Gastrocnemius medialis (tissue), 4 donors: ENCODE data around the gene TBC1D8. TPM values are rescaled to one million over a fixed set of nuclear protein-coding genes. Genes with fewer than 3 reads are reported as not detected.

Experiments
- ATAC-seq, 2 donors: fragments of 150-250 bp; one replicate each; pipeline ENCODE4 v1.9.1; 2016
- DNase-seq, 2 donors: peaks; one replicate each; pipeline ENCODE4 v3.0.0-alpha.2; 2019
- H3K27ac ChIP-seq, 4 donors: fragments of 200-600 bp; sonication (generic); 1 replicate in 1 of 4; 2 replicates in 3 of 4; pipeline ENCODE4 v1.5.1; 2016 to 2018; ENCODE audit warnings: mild to moderate bottlenecking in 2 of 4, moderate library complexity in 1 of 4
- H3K27me3 ChIP-seq, 3 donors: fragments of 200-600 bp; sonication (generic) in 2 of 3; 1 replicate in 1 of 3; 2 replicates in 2 of 3; pipeline versions ENCODE4 v1.5.1 to v1.6.0; 2016 to 2019; ENCODE audit warnings: mild to moderate bottlenecking in 1 of 3, moderate library complexity in 1 of 3
- H3K36me3 ChIP-seq, 2 donors: fragments of 200-600 bp; sonication (generic) in 1 of 2; one replicate each; pipeline ENCODE4 v1.5.1; 2017 to 2018
- H3K4me1 ChIP-seq, 2 donors: fragments of 200-600 bp; sonication (generic) in 1 of 2; one replicate each; pipeline ENCODE4 v1.5.1; 2016 to 2017; ENCODE audit warnings: mild to moderate bottlenecking in 2 of 2
- H3K4me3 ChIP-seq, 4 donors: fragments of 200-600 bp; sonication (generic) in 3 of 4; 1 replicate in 1 of 4; 2 replicates in 3 of 4; pipeline ENCODE4 v1.5.1; 2016 to 2019; ENCODE audit warnings: mild to moderate bottlenecking in 2 of 4
- H3K9me3 ChIP-seq, 3 donors: fragments of 200-600 bp; sonication (generic) in 2 of 3; 1 replicate in 1 of 3; 2 replicates in 2 of 3; pipeline ENCODE4 v1.5.1; 2016 to 2019
- CTCF ChIP-seq, 5 experiments: fragments of 450-650 bp in 3 of 5; fragments of 200-600 bp in 2 of 5; sonication (generic) in 2 of 5; IDR thresholded peaks in 4 of 5; conservative IDR thresholded peaks in 1 of 5; 1 replicate in 4 of 5; 2 replicates in 1 of 5; pipeline ENCODE4 v1.5.1; 2016 to 2019; ENCODE audit warnings: antibody characterized with exemption in 5 of 5, mild to moderate bottlenecking in 3 of 5, moderate library complexity in 3 of 5
- POLR2A ChIP-seq, 2 donors: fragments of 450-650 bp; IDR thresholded peaks; one replicate each; pipeline ENCODE4 v1.6.1; 2017; ENCODE audit warnings: antibody characterized with exemption in 2 of 2, mild to moderate bottlenecking in 2 of 2, moderate library complexity in 2 of 2
- in situ Hi-C, 4 donors: fragments of 200-750 bp; cut with MboI; loops; one replicate each; pipeline versions ENCODE4 v1.15.0 to v1.8.0; 2017; ENCODE audit warnings: low sequenced_read_pairs in 4 of 4
- intact Hi-C: fragments of 100-400 bp; cut with DNase I; formaldehyde crosslinking; loops from one replicate; pipeline ENCODE4 v1.15.1; 2023; ENCODE audit warnings: low total_unique reads
- total RNA-seq, 4 donors: library from RNA; depleted of rRNA; stranded (reverse); fragments of >200 nt; gene quantifications; one replicate each; pipeline versions ENCODE4 v1.1.0 to v1.2.3, GENCODE V29; 2016

Gene TBC1D8
- total RNA-seq, 4 donors from 2014 or later, result 103 to 298 (median 201) TPM

GRCh38 chr2:101080211-101081068 is 70.7 kb downstream of the TBC1D8 start:
- ATAC-seq, result peak; percentile 87 to 93
- intact Hi-C loops (loop anchor here (1.0 to 2.0 kb wide), 2 partner anchors 32 to 40 kb away; no protein-coding TSS in a partner anchor), in situ Hi-C loops (no loop called here)
- DNase-seq, result peak; percentile 88 to 94
- Histone ChIP-seq H3K4me1 (peaks cover 57 to 66% of the 10 kb centered on the region in 2 donors), H3K4me3 (no peak overlapping the region), H3K36me3 (no peaks in the 10 kb centered on the region), H3K27ac (peak overlapping the region; percentile 91 to 95 (median 92)), H3K9me3 (no peaks in the 10 kb centered on the region), H3K27me3 (no peaks in the 10 kb centered on the region)
- TF ChIP-seq CTCF (IDR thresholded peaks at IDR 0.05 in 4 of 5, conservative IDR thresholded peaks at IDR 0.05 in 1 of 5), result no peak
- TF ChIP-seq POLR2A (IDR thresholded peaks at IDR 0.05), result peak; percentile 33 to 42

GRCh38 chr2:101076581-101076980 is 74.6 kb downstream of the TBC1D8 start:
- Histone ChIP-seq H3K4me1 (peaks cover 45 to 48% of the 10 kb centered on the region in 2 donors), H3K36me3 (no peaks in the 10 kb centered on the region), H3K9me3 (no peaks in the 10 kb centered on the region), H3K27me3 (no peaks in the 10 kb centered on the region), H3K4me3 (no peak overlapping the region), H3K27ac (peak overlapping the region; percentile 91 to 95 (median 92))
- ATAC-seq (no peak), DNase-seq (no peak)
- in situ Hi-C loops, result no loop called here
- no peak for TF ChIP-seq CTCF (IDR thresholded peaks at IDR 0.05 in 4 of 5, conservative IDR thresholded peaks at IDR 0.05 in 1 of 5)
- TF ChIP-seq POLR2A (IDR thresholded peaks at IDR 0.05), result no peak
- intact Hi-C loops, result loop anchor here (2.0 kb wide), 1 partner anchor 16 kb away; no protein-coding TSS in a partner anchor

DNA sequence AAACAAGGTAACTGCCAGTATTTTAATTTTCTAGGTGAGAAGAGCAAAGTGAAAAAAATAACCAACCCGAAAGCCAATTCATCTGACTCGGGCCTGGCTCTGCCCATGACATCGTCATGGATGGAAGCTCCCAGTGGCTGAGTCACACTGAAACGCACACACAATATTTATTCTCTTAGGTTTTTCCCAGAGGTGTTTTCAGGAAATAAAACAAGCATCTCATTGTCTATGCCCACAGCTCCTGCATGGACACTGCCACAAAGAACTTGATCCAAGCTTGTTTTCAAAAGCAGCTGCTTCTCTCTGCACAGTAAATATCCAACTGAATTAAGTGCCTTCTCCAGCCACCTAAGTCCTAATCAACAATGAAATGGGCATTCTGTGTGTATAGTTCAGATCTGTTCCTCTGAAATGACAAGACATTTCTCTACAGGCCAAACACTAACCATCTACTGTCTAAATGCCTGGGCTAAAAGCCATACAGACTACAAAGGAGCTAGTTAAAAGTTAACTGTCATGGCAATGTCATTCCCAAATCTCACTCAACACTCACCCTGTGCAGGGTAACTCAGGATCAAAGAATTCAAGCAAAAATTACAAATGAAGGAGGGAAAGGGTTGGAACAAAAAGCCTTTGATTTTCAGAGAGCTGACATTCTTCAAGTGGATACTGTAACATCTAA is 86.2 kb downstream of the TBC1D8 start:
- no peak overlapping the region for H3K4me3 ChIP-seq
- H3K9me3 ChIP-seq, result no peaks in the 10 kb centered on the region
- H3K27ac ChIP-seq, result peak overlapping the region; percentile 78 to 88 (median 83)
- in situ Hi-C loops, result no loop called here
- H3K4me1 ChIP-seq, result peaks cover 51 to 56% of the 10 kb centered on the region in 2 donors
- H3K36me3 ChIP-seq, result no peaks in the 10 kb centered on the region
- ATAC-seq (no peak), DNase-seq (no peak)
- TF ChIP-seq POLR2A (IDR thresholded peaks at IDR 0.05), result no peak
- TF ChIP-seq CTCF (IDR thresholded peaks at IDR 0.05 in 4 of 5, conservative IDR thresholded peaks at IDR 0.05 in 1 of 5), result no peak
- intact Hi-C loops, result loop anchor here (5.0 kb wide), 1 partner anchor 87 kb away; the partner anchor contains the start of gene TBC1D8
- H3K27me3 ChIP-seq, result no peaks in the 10 kb centered on the region

DNA sequence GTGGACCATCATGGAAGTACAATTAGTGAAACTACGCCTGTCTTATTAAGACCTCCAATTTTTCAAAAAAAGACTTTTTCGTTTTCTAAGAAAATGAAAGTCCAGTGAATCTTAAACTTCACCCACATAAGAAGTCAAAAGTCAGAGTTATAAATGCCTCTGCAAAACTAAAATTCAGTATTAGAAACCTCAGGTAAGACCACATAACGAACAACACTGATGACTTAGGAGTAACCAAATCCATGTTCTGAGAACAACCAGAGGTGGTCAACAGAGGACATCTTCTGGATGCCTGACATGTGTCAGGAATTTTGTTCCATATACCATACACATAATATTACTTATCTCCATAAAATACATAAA is 86.7 kb downstream of the TBC1D8 start:
- Histone ChIP-seq H3K36me3 (peaks cover 0 to under 1% of the 10 kb centered on the region in 2 donors), H3K9me3 (no peaks in the 10 kb centered on the region), H3K27me3 (no peaks in the 10 kb centered on the region), H3K4me3 (no peak overlapping the region), H3K4me1 (peaks cover 52 to 57% of the 10 kb centered on the region in 2 donors), H3K27ac (peak overlapping the region; percentile 78 to 88 (median 83))
- in situ Hi-C loops (no loop called here), intact Hi-C loops (loop anchor here (5.0 kb wide), 1 partner anchor 88 kb away; the partner anchor contains the start of gene TBC1D8)
- no peak for TF ChIP-seq POLR2A (IDR thresholded peaks at IDR 0.05)
- no peak for TF ChIP-seq CTCF (IDR thresholded peaks at IDR 0.05 in 4 of 5, conservative IDR thresholded peaks at IDR 0.05 in 1 of 5)
- DNase-seq, result no peak
- ATAC-seq, result no peak
